Fibroblast of skin of abdomen (primary cell): ENCODE measurements around the gene ZNF638.
"Not testable (repeated sequence)": the region's sequence is repeated elsewhere in the genome, so short reads cannot be mapped to it uniquely, and the experiment has no call there.

Source experiments
- DNase-seq: peaks from one replicate; pipeline ENCODE4 v3.0.0-alpha.2; 2013

The ZNF638 gene

GRCh38 chr2:71416866-71417265 is 85.3 kb downstream of the ZNF638 start:
- DNase-seq = not testable (repeated sequence)

- no peak for DNase-seq
Measured at GRCh38 chr2:71417300-71418202, 86.0 kb downstream of the ZNF638 start.

GRCh38 chr2:71419145-71419544 is 87.6 kb downstream of the ZNF638 start:
- DNase-seq = no peak

- no peak for DNase-seq
Measured at GRCh38 chr2:71419976-71420375, 88.4 kb downstream of the ZNF638 start.

GRCh38 chr2:71422786-71423185 is 91.2 kb downstream of the ZNF638 start:
- DNase-seq = no peak

GRCh38 chr2:71423817-71424420 is 92.3 kb downstream of the ZNF638 start:
- no peak for DNase-seq

- DNase-seq = no peak
Measured at GRCh38 chr2:71426721-71427120, 95.1 kb downstream of the ZNF638 start.

- no peak for DNase-seq
Measured at GRCh38 chr2:71428472-71429383, 97.1 kb downstream of the ZNF638 start.

GRCh38 chr2:71445142-71445541 is 113.6 kb downstream of the ZNF638 start:
- DNase-seq = not testable (repeated sequence)

GRCh38 chr2:71446505-71446904 is 114.9 kb downstream of the ZNF638 start:
- no peak for DNase-seq

- no peak for DNase-seq
Measured at GRCh38 chr2:71449343-71449742, 117.8 kb downstream of the ZNF638 start.

- DNase-seq = no peak
Measured at GRCh38 chr2:71451705-71452104, 120.1 kb downstream of the ZNF638 start.

GRCh38 chr2:71452565-71452964 is 121.0 kb downstream of the ZNF638 start:
- DNase-seq = peak; percentile 22

GRCh38 chr2:71453404-71454220 is 122.0 kb downstream of the ZNF638 start, which contains the start of gene DYSF:
TSS of gene DYSF (plus strand) at chr2:71453561.
- DNase-seq = no peak

GRCh38 chr2:71454221-71455010 is 122.8 kb downstream of the ZNF638 start:
- no peak for DNase-seq

GRCh38 chr2:71455011-71455740 is 123.6 kb downstream of the ZNF638 start:
- DNase-seq = no peak

GRCh38 chr2:71455741-71456569 is 124.4 kb downstream of the ZNF638 start:
- DNase-seq = peak; percentile 36

- DNase-seq = no peak
Measured at GRCh38 chr2:71456617-71457016, 125.0 kb downstream of the ZNF638 start.
